NB4 (cell line): ENCODE data around the gene C4orf50.

Experiments used
- MAX ChIP-seq: IDR thresholded peaks from 2 replicates; pipeline ENCODE4 v1.6.1; 2011; ENCODE audit warnings: low read depth, low read length
- POLR2A ChIP-seq: IDR thresholded peaks from 2 replicates; pipeline ENCODE4 v1.6.1; 2011; ENCODE audit warnings: mild to moderate bottlenecking; ENCODE audit not compliant: insufficient read length; ENCODE audit errors: extremely low read depth
- TF ChIP-seq, protein P1 (sequence below): IDR thresholded peaks from one replicate; pipeline ENCODE4 v1.5.1; 2012; ENCODE audit warnings: low read depth, low read length

GRCh38 chr4:5968246-5968645, 50.0 kb downstream of the C4orf50 start:
- TF ChIP-seq, protein P1, sequence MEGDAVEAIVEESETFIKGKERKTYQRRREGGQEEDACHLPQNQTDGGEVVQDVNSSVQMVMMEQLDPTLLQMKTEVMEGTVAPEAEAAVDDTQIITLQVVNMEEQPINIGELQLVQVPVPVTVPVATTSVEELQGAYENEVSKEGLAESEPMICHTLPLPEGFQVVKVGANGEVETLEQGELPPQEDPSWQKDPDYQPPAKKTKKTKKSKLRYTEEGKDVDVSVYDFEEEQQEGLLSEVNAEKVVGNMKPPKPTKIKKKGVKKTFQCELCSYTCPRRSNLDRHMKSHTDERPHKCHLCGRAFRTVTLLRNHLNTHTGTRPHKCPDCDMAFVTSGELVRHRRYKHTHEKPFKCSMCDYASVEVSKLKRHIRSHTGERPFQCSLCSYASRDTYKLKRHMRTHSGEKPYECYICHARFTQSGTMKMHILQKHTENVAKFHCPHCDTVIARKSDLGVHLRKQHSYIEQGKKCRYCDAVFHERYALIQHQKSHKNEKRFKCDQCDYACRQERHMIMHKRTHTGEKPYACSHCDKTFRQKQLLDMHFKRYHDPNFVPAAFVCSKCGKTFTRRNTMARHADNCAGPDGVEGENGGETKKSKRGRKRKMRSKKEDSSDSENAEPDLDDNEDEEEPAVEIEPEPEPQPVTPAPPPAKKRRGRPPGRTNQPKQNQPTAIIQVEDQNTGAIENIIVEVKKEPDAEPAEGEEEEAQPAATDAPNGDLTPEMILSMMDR: no peak
- no peak for TF ChIP-seq POLR2A
- no peak for TF ChIP-seq MAX
